ENCODE data around the gene FYB2.

Gene FYB2

GRCh38 chr1:56850411-56850810 is 31.2 kb upstream of the FYB2 start:
- in situ Hi-C loops (cut with MboI; ENCODE audit: low sequenced_read_pairs, unreplicated experiment), result no loop called here
- no peak for TF ChIP-seq CTCF (IDR thresholded peaks at IDR 0.05; ENCODE audit: borderline replicate concordance, control extremely low read depth, extremely low read depth, insufficient read depth, missing control alignments)
- DNase-seq (ENCODE audit: low spot score), result no peak

GRCh38 chr1:56849750-56850149 is 30.5 kb upstream of the FYB2 start:
- TF ChIP-seq CTCF (IDR thresholded peaks at IDR 0.05; ENCODE audit: borderline replicate concordance, control extremely low read depth, extremely low read depth, insufficient read depth, missing control alignments), result no peak
- no peak for DNase-seq (ENCODE audit: low spot score)
- in situ Hi-C loops (cut with MboI; ENCODE audit: low sequenced_read_pairs, unreplicated experiment), result loop anchor here (25.0 kb wide), 1 partner anchor 1188 kb away; no protein-coding TSS in a partner anchor

- TF ChIP-seq CTCF (IDR thresholded peaks at IDR 0.05; ENCODE audit: borderline replicate concordance, control extremely low read depth, extremely low read depth, insufficient read depth, missing control alignments), result no peak
- in situ Hi-C loops (cut with MboI; ENCODE audit: low sequenced_read_pairs, unreplicated experiment), result loop anchor here (25.0 kb wide), 1 partner anchor 1192 kb away; no protein-coding TSS in a partner anchor
- no peak for DNase-seq (ENCODE audit: low spot score)
Observed at GRCh38 chr1:56845343-56845742, 26.1 kb upstream of the FYB2 start.

GRCh38 chr1:56844545-56845136 is 25.4 kb upstream of the FYB2 start:
- TF ChIP-seq CTCF (IDR thresholded peaks at IDR 0.05; ENCODE audit: borderline replicate concordance, control extremely low read depth, extremely low read depth, insufficient read depth, missing control alignments), result no peak
- no peak for DNase-seq (ENCODE audit: low spot score)
- in situ Hi-C loops (cut with MboI; ENCODE audit: low sequenced_read_pairs, unreplicated experiment), result loop anchor here (25.0 kb wide), 1 partner anchor 1193 kb away; no protein-coding TSS in a partner anchor

GRCh38 chr1:56843544-56843943 is 24.3 kb upstream of the FYB2 start:
- DNase-seq (ENCODE audit: low spot score), result no peak

GRCh38 chr1:56838759-56839158 is 19.6 kb upstream of the FYB2 start:
- TF ChIP-seq CTCF (IDR thresholded peaks at IDR 0.05; ENCODE audit: borderline replicate concordance, control extremely low read depth, extremely low read depth, insufficient read depth, missing control alignments), result no peak
- no peak for DNase-seq (ENCODE audit: low spot score)
- in situ Hi-C loops (cut with MboI; ENCODE audit: low sequenced_read_pairs, unreplicated experiment), result loop anchor here (25.0 kb wide), 1 partner anchor 1199 kb away; no protein-coding TSS in a partner anchor

More at GRCh38 chr1:56843544-56843943, 24.3 kb upstream of the FYB2 start:
- TF ChIP-seq CTCF (IDR thresholded peaks at IDR 0.05; ENCODE audit: borderline replicate concordance, control extremely low read depth, extremely low read depth, insufficient read depth, missing control alignments), result no peak
- in situ Hi-C loops (cut with MboI; ENCODE audit: low sequenced_read_pairs, unreplicated experiment), result loop anchor here (25.0 kb wide), 1 partner anchor 1194 kb away; no protein-coding TSS in a partner anchor

Data from GM13976 (cell line).